HFF-Myc (cell line): ENCODE results near the gene ABHD14A.
"Not testable (repeated sequence)": the region's sequence is repeated elsewhere in the genome, so short reads cannot be mapped to it uniquely, and the experiment has no call there.

Source experiments
- DNase-seq: peaks from one replicate; pipeline ENCODE4 v3.0.0-alpha.2; 2011; ENCODE audit warnings: low read depth; ENCODE audit errors: extremely low read depth
- H3K4me3 ChIP-seq: replicated peaks from 2 replicates; pipeline ENCODE4 v1.5.1; 2011; ENCODE audit warnings: low read depth, mild to moderate bottlenecking, control low read depth, low read length
- TF ChIP-seq, protein P1 (sequence below): IDR thresholded peaks from 2 replicates; pipeline ENCODE4 v1.5.1; 2012; ENCODE audit warnings: mild to moderate bottlenecking, low read depth, low read length, control low read depth; ENCODE audit errors: missing control alignments

ABHD14A gene

GRCh38 chr3:51983578-51984268, 8.9 kb downstream of the ABHD14A start:
- DNase-seq, result no peak
- TF ChIP-seq, protein P1, sequence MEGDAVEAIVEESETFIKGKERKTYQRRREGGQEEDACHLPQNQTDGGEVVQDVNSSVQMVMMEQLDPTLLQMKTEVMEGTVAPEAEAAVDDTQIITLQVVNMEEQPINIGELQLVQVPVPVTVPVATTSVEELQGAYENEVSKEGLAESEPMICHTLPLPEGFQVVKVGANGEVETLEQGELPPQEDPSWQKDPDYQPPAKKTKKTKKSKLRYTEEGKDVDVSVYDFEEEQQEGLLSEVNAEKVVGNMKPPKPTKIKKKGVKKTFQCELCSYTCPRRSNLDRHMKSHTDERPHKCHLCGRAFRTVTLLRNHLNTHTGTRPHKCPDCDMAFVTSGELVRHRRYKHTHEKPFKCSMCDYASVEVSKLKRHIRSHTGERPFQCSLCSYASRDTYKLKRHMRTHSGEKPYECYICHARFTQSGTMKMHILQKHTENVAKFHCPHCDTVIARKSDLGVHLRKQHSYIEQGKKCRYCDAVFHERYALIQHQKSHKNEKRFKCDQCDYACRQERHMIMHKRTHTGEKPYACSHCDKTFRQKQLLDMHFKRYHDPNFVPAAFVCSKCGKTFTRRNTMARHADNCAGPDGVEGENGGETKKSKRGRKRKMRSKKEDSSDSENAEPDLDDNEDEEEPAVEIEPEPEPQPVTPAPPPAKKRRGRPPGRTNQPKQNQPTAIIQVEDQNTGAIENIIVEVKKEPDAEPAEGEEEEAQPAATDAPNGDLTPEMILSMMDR, result no peak
- H3K4me3 ChIP-seq, result peak overlapping the region; percentile 66

GRCh38 chr3:51984269-51984647, 9.4 kb downstream of the ABHD14A start:
- TF ChIP-seq, protein P1, result no peak

GRCh38 chr3:51985063-51985462, 10.2 kb downstream of the ABHD14A start:
- H3K4me3 ChIP-seq, result no peak overlapping the region
- TF ChIP-seq, protein P1, result no peak
- DNase-seq, result no peak

More at GRCh38 chr3:51984269-51984647, 9.4 kb downstream of the ABHD14A start:
- H3K4me3 ChIP-seq, result peak overlapping the region; percentile 66
- no peak for DNase-seq

DNA sequence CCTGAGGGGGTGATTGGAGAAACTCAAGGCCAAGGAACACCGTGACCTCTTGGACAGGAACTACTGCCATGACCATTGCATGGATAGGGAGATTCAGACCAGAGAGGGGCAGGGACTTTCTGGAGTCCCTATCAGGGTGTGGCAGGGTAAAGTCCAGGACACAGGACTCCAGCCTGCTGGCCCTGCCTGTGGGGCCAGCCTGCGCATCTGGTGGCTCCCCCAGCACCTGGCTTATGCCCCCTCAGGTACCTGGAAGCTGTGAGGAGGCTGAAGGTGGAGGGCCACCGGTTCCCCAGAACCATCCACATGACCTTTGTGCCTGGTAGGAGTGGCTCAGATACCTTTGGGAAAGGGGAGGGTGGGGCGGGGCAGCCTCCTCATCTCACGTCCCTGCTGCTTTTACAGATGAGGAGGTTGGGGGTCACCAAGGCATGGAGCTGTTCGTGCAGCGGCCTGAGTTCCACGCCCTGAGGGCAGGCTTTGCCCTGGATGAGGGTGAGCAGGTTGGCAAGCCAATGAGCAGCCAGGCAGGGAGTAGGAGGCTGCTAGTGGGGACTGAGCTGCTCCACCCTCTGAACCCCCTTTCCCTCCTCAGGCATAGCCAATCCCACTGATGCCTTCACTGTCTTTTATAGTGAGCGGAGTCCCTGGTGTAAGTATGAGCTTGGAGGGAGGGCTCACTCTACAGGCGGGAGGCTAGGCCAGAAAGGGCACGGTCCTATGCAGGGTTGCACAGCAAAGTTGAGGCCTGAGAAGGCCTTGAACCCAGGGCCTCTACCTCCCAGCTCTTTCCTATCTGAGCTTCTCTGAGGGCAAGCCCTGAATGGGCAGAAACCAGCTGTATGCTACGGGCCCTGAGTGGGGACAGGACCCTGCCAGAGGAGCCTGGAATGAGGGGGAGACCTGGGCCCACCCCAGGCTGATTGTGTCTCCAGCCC, 11.4 kb downstream of the ABHD14A start:
- no peak for DNase-seq
- H3K4me3 ChIP-seq, result no peak overlapping the region
- TF ChIP-seq, protein P1, result no peak

DNA sequence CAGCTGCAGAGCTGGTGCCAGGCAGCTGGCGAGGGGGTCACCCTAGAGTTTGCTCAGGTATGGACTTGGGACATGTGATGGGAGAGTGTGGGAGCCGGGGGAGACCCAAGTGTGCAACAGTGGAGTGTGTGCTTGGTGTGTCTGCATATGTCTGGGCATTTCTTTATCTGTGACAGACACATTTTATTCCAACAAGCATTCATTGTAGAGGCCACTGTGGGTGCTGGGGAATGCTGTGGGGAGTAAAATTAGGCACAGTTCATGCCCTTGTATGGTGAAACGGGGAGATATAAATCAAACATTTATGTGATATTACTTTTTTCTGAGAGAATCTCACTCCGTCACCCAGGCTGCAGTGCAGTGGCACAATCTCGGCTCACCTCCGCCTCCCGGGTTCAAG, 12.7 kb downstream of the ABHD14A start:
- DNase-seq, result no peak
- H3K4me3 ChIP-seq, result no peak overlapping the region
- TF ChIP-seq, protein P1, result no peak

DNA sequence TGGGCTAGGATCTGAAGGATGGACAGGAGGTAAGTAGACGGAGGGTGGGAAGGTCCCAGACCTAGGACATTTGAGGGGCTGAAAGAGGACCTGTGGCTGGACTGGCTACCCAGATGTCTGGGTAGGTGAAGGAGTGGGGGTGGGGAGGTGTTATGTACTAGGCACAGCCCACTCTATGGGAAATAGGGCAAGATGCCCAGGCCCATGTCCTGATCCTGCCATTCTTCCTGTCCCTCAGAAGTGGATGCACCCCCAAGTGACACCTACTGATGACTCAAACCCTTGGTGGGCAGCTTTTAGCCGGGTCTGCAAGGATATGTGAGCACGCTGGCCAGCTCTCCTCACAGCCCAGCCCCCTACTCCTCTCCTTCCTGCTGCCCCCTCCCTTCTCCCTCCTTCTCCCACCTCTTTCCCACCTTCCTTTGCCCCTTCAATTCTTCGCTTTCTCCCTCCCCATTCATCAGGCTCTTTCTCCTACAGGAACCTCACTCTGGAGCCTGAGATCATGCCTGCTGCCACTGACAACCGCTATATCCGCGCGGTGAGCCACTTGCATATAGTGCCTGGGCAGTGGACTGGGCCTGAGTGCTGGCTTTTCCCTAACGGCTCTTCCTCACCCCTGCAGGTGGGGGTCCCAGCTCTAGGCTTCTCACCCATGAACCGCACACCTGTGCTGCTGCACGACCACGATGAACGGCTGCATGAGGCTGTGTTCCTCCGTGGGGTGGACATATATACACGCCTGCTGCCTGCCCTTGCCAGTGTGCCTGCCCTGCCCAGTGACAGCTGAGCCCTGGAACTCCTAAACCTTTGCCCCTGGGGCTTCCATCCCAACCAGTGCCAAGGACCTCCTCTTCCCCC, 13.7 kb downstream of the ABHD14A start:
- TF ChIP-seq, protein P1, result no peak
- no peak overlapping the region for H3K4me3 ChIP-seq
- DNase-seq, result no peak

DNA sequence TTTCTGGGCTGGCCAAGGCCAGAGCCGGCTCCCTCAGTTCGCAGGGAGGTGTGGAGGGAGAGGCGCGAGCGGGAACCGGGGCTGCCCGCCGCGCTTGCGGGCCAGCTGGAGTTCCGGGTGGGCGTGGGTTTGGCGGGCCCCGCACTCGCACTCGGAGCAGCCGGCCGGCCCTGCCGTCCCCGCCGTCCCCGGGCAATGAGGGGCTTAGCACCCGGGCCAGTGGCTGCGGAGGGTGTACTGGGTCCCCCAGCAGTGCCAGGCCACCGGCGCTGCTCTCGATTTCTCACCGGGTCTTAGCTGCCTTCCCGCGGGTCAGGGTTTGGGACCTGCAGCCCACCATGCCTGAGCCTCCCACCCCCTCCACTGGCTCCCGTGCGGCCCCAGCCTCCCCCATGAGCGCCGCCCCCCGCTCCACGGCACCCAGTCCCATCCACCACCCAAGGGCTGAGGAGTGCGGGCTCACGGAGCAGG, 15.7 kb downstream of the ABHD14A start:
- H3K4me3 ChIP-seq, DNase-seq: not testable (repeated sequence)
